HG02852 (cell line): Measurements from ENCODE around the gene THEM5.

ENCODE experiments used
- ATAC-seq: cut with Tn5 transposase; IDR thresholded peaks from one replicate; pipeline ENCODE4 v1.9.1; 2021; ENCODE audit warnings: mild to moderate bottlenecking, moderate library complexity; ENCODE audit not compliant: unreplicated experiment

The THEM5 gene

GRCh38 chr1:151823175-151823574 lies 30.3 kb downstream of the THEM5 start:
- ATAC-seq: no peak

GRCh38 chr1:151822404-151822803 lies 31.1 kb downstream of the THEM5 start:
- no peak for ATAC-seq

DNA sequence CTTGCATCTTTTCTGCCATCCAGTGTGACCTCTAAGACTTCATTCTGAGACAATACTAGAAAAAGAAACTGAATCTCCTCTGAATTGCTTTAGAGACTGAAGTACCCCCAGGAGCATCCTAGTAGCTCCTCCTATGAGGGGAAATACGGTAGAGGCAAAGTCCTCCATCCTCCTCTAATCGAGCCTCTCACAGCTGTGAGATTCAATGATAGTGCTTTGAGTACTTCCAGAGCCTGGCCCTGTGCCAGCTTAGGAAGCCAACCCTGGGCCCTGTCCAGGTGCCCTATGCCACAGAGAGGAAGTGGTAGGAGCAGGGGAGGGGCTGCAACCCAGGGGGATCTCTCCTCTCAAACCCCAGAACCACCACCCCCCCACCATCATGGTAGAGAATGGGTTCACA lies 32.6 kb downstream of the THEM5 start:
- no peak for ATAC-seq

GRCh38 chr1:151819976-151820623 lies 33.4 kb downstream of the THEM5 start:
- no peak for ATAC-seq

DNA sequence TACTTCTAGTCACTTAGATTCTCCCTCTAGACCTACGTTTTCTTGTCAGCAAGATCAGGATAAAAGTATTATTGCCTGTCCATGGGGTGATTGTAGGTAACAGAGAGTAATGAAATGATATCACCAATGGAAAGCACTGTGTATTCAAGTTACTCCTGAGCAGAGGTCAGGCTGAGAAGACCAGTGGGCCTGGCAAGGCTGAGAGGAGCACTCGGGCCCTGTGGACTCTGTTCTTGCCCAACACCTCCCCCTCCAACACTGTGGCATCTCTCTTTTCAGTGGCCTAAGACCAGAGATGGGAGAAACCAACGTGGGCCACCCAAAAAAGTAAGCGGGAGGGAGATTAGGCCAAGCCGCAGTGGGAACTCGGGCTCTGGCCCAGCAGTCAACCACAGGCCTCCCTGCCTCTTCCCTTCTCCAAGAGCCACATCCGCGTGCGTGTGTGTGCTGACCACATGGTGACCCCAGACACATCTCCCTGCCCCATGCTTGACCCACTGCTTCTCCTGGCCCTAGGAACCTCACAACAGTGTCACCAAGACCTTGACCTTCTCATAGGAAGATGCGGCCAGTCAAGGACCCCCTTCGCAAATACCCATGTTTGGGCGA lies 34.2 kb downstream of the THEM5 start:
- no peak for ATAC-seq

DNA sequence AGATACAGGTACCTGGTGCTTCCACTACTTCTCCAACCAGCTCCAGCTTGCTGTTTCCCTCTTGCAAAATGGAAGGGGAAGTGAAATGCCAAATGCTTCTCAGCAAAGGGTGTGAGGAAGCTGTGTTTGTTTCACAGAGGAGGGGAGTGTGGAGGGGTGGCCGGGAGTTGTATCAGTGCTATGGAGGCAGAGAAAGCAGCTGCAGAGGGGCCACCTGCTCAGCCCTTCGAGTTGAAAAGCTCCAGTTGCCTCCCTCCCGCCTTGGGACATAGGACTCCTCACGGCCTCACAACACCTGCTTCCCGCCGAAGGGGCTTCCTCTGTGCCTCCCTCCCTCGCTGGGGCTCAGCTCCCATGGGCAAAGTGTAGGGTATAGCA lies 36.2 kb downstream of the THEM5 start:
- no peak for ATAC-seq

DNA sequence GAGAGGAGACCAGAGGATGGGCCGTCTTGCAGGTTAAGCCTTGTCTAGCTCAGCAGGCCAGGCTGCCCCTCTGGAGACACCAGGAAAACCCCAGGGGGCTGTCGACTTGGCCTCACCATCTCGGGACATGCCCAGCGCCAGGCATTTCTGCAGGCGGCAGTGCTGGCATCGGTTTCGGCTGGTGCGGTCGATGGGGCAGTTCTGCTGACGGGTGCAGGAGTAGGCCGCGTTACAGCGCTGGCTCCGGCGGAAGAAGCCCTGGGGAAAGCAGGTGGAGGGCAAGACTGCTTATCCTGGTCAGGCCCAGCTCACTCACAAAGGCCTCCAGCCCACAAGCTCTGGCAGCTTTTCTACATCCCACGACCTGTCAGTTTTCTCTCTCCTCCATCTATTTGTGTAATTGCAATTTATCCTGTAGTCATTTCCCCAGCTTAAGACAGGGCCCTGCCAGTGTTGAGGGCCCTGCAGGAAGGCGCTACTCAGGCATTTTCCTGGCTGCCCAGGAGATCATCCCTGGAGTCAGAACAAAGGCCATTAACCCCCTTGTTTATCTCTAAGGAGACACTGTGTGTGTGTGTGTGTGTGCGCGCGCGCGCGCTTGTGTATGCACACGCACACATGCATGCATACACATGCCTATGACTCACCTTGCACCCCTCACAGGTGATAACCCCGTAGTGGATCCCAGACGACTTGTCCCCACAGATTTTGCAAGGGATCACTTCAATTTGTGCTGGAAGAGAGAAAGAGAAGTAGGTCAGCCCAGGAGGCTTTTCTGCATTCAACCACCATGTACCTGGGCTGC lies 36.8 kb downstream of the THEM5 start:
- no peak for ATAC-seq

- no peak for ATAC-seq
Measured at GRCh38 chr1:151815716-151816327, 37.7 kb downstream of the THEM5 start.

GRCh38 chr1:151814971-151815545 lies 38.5 kb downstream of the THEM5 start:
- ATAC-seq: no peak

- ATAC-seq: no peak
Measured at GRCh38 chr1:151814426-151814825, 39.1 kb downstream of the THEM5 start.

GRCh38 chr1:151813271-151813977 lies 40.1 kb downstream of the THEM5 start:
- no peak for ATAC-seq

- ATAC-seq: no peak
Measured at GRCh38 chr1:151811181-151811580, 42.3 kb downstream of the THEM5 start.

GRCh38 chr1:151809985-151810556 lies 43.4 kb downstream of the THEM5 start:
- ATAC-seq: no peak

- ATAC-seq: no peak
Measured at GRCh38 chr1:151809290-151809984, 44.1 kb downstream of the THEM5 start.

DNA sequence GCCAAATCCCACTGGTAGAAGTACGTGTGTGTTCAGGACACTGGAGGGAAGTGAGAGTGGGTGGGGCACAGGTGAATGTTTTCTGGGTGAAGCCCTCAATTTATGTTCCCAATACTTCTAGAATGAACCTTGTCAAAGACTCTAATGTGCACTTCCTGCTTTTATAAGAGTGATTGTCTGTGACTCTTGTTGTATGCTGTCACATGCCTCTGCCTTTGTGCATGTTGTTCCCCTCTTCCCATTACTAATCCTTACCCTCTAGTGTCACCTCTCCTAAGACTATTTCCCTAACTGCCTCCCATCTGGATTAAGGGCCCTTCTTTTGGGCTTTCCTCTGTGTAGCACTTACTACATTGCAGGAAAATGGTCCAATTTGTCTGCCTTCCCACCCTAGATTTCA lies 45.7 kb downstream of the THEM5 start:
- no peak for ATAC-seq

GRCh38 chr1:151807131-151807530 lies 46.4 kb downstream of the THEM5 start:
- ATAC-seq: no peak

GRCh38 chr1:151806170-151806569 lies 47.3 kb downstream of the THEM5 start:
- no peak for ATAC-seq

- no peak for ATAC-seq
Measured at GRCh38 chr1:151805066-151805820, 48.3 kb downstream of the THEM5 start, which contains the start of gene LINGO4. TSS of gene LINGO4 (minus strand) at chr1:151805419. CDS start at chr1:151802704, 2,715 bp downstream.

DNA sequence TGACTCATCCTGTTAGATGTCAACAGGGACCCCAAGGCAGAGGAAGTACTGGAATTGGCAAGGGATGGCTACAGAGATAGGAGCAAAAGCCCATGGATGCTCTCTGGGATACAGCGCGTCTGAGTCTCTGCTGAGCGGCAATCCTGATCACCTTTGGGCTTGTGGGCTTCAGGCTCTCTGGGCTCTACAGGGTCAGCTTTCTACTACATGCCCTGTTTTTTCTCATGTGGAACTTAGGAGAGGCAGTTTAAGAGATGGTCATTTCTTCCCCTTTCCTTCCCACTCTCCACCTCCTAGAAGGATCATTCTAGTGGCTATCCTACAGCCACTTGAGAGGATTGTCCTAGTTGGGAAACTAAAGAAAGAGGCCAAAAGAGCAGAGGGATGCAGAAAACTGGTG lies 49.6 kb downstream of the THEM5 start:
- no peak for ATAC-seq
